ENCODE results near the gene LILRA2. TPM values are rescaled to one million over a fixed set of nuclear protein-coding genes. Genes with fewer than 3 reads are reported as not detected.

The LILRA2 gene
- total and polyA plus RNA-seq, 2 experiments from 2014 or later = not detected

GRCh38 chr19:54608792-54609191, 35.2 kb downstream of the LILRA2 start (continued):
- TF ChIP-seq, protein P1, sequence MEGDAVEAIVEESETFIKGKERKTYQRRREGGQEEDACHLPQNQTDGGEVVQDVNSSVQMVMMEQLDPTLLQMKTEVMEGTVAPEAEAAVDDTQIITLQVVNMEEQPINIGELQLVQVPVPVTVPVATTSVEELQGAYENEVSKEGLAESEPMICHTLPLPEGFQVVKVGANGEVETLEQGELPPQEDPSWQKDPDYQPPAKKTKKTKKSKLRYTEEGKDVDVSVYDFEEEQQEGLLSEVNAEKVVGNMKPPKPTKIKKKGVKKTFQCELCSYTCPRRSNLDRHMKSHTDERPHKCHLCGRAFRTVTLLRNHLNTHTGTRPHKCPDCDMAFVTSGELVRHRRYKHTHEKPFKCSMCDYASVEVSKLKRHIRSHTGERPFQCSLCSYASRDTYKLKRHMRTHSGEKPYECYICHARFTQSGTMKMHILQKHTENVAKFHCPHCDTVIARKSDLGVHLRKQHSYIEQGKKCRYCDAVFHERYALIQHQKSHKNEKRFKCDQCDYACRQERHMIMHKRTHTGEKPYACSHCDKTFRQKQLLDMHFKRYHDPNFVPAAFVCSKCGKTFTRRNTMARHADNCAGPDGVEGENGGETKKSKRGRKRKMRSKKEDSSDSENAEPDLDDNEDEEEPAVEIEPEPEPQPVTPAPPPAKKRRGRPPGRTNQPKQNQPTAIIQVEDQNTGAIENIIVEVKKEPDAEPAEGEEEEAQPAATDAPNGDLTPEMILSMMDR (conservative IDR thresholded peaks at IDR 0.05; ENCODE audit: low read depth in 2 of 2) = no peak
- TF ChIP-seq ZNF462 (CRISPR knock-in tag; IDR thresholded peaks at IDR 0.05) = no peak

- H3K27me3 Mint-ChIP-seq (ENCODE audit: insufficient read depth, low read depth, poor library complexity) = peaks cover 2% of the 10 kb centered on the region
- Histone ChIP-seq H3K27ac (ENCODE audit: low read depth) (no peak overlapping the region), H3K4me3 (no peak overlapping the region), H3K27me3 (ENCODE audit: insufficient read depth) (no peaks in the 10 kb centered on the region), H3K36me3 (ENCODE audit: insufficient read depth) (peaks cover 7% of the 10 kb centered on the region), H3K4me2 (no peak overlapping the region), H4K20me1 (replicated peaks; ENCODE audit: insufficient read depth) (no peaks in the 10 kb centered on the region), H3K9me2 (ENCODE audit: insufficient read depth) (no peaks in the 10 kb centered on the region), H2AFZ (no peak overlapping the region), H3K4me1 (ENCODE audit: insufficient read depth) (no peaks in the 10 kb centered on the region), H3F3A (replicated peaks; ENCODE audit: low read depth) (no peaks in the 10 kb centered on the region), H3K79me2 (replicated peaks; ENCODE audit: insufficient read depth) (no peaks in the 10 kb centered on the region)
- H3K9me3 Mint-ChIP-seq = peaks cover 98% of the 10 kb centered on the region
- H3K36me3 Mint-ChIP-seq (ENCODE audit: low read depth) = peaks cover 33% of the 10 kb centered on the region
- ATAC-seq (no peak), DNase-seq (ENCODE audit: low spot score) (no peak)
- no peaks in the 10 kb centered on the region for H3K4me1 Mint-ChIP-seq
- H3K27ac Mint-ChIP-seq = no peak overlapping the region
- H3K4me3 Mint-ChIP-seq = no peak overlapping the region
- TF ChIP-seq ZNF462 (CRISPR knock-in tag; IDR thresholded peaks at IDR 0.05) (no peak), POLR2AphosphoS5 (IDR thresholded peaks at IDR 0.05; ENCODE audit: low read depth) (no peak), ZNF114 (CRISPR knock-in tag; IDR thresholded peaks at IDR 0.05) (no peak), ZNF331 (CRISPR knock-in tag; IDR thresholded peaks at IDR 0.05; ENCODE audit: low read depth) (no peak)
- TF ChIP-seq, protein P1 (conservative IDR thresholded peaks at IDR 0.05; ENCODE audit: low read depth in 2 of 2) = no peak
These were observed 35.8 kb downstream of the LILRA2 start for GRCh38 chr19:54609356-54609791.
